ENCODE data around the gene FRYL.

The FRYL gene

DNA sequence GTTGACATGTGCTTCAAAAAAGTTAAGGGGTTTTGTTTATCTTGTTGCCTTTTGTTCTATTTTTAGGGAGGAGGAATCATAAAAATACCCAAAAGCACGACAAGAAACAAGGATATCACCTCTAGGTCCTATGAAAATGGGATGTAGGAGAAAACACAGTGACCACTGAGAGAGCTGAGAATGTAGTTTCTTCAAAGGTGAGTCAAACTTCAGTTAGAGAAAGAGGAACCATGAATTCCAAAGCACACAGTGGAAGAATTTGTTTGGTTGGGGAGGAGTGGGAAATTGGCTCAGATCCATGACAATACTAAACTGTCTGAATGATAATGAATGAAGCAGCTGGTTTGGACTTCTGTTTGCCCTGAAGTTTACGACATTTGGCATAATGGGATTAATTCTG lies 19.1 kb upstream of the FRYL start:
- H3K4me3 ChIP-seq (ENCODE audit: low read depth, low read length) = no peak overlapping the region

DNA sequence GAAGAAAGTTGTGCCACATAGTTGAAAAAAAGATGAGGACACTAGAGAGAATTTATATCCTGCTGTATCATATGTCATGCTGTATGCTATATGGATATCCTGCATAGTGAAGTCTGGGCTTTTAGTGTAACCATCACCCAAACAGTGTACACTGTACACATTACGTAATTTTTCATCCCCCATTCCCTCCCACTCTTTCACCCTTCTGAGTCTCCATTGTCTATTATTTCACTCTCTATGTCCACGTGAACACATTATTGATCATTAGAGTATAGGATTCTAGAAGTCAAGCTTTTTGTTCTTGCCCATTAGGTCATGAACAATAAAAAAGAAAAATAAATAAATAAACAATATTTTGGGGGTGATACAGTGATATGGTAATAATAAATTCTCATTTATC lies 18.0 kb upstream of the FRYL start:
- no peak overlapping the region for H3K4me3 ChIP-seq (ENCODE audit: low read depth, low read length)
- no peaks in the 10 kb centered on the region for H3K27me3 ChIP-seq (ENCODE audit: control insufficient read depth, insufficient read depth, low read length)
- no peak overlapping the region for H3K9ac ChIP-seq (ENCODE audit: low read depth, low read length)
- H3K36me3 ChIP-seq (ENCODE audit: control insufficient read depth, insufficient read depth, low read length) = no peaks in the 10 kb centered on the region
- H3K9me3 ChIP-seq (ENCODE audit: control insufficient read depth, insufficient read depth, low read length) = no peaks in the 10 kb centered on the region
- H3K4me1 ChIP-seq (ENCODE audit: control insufficient read depth, insufficient read depth, low read length) = peaks cover 4% of the 10 kb centered on the region

More for the DNA sequence above, 19.1 kb upstream of the FRYL start:
- Histone ChIP-seq H3K4me1 (ENCODE audit: control insufficient read depth, insufficient read depth, low read length) (peaks cover 4% of the 10 kb centered on the region), H3K36me3 (ENCODE audit: control insufficient read depth, insufficient read depth, low read length) (no peaks in the 10 kb centered on the region), H3K27me3 (ENCODE audit: control insufficient read depth, insufficient read depth, low read length) (no peaks in the 10 kb centered on the region), H3K9ac (ENCODE audit: low read depth, low read length) (no peak overlapping the region), H3K9me3 (ENCODE audit: control insufficient read depth, insufficient read depth, low read length) (no peaks in the 10 kb centered on the region)

DNA sequence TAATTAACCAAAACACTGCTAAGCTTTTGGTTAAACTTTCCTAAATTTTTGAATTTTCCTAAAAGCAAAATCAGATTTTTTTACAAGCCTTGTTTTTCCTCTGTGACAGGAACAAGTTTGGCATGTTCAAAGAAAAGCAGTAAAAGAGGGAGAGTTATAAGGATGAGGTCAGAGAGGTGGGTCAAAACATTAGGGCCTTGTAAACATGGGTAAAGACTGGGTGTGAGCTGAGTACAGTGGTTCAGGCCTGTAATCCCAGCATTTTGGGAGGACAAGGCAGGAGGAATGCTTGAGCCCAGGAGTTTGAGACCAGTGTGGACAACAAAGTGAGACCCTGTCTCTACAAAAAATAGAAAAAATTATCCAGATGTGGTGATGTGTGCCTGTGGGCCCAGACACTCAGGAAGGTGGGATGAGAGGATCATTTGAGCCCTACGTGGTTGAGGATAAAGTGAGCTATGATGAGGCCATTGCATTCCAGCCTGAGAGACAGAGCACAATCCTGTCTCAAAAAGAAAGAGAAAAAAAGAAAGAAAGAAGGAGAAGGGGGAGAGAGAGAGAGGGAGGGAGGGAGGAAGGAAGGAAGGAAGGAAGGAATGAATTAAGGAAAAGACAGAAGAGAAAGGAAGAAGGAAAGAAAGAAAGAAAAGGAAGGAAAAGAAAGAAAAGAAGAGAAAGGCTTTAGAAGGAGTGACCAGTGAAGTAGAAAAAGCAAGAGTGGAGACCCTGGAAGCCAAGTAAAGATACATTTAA lies 17.0 kb upstream of the FRYL start:
- H3K4me1 ChIP-seq (ENCODE audit: control insufficient read depth, insufficient read depth, low read length) = peaks cover 4% of the 10 kb centered on the region
- no peaks in the 10 kb centered on the region for H3K27me3 ChIP-seq (ENCODE audit: control insufficient read depth, insufficient read depth, low read length)
- H3K36me3 ChIP-seq (ENCODE audit: control insufficient read depth, insufficient read depth, low read length) = no peaks in the 10 kb centered on the region
- no peaks in the 10 kb centered on the region for H3K9me3 ChIP-seq (ENCODE audit: control insufficient read depth, insufficient read depth, low read length)
- no peak overlapping the region for H3K9ac ChIP-seq (ENCODE audit: low read depth, low read length)
- no peak overlapping the region for H3K4me3 ChIP-seq (ENCODE audit: low read depth, low read length)

DNA sequence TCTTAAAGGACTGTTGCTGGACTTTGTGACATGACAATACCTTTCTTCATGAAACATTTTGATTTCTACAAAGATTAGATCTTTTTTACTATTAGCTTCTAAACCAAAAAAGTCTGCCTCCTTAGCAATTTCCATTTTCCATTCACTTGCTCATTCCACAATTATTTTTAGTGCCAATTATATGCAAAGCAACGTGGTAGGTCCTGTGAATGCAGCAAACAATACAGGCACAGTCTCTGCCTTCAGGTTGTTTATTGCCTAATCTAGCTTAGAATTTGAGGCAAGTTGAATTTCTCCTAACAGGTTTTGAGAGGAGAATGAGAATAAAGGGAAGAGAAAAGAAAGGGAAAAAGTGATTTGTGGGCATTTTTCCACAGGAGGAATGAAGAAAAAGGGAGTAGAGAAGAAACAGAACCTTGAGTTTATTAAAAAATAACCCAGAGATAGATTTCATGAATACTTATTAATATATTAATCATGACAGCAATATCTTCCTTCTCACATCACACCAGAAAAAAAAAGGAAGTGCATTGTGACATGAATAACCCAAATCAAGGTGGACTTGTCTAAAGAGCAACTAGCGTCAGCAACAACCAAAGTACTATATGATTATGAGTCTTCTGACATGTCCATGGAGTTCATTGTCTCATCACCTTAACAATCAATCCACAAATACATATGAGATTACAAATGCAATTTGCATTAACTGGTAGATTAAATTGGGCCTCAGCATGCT lies 16.3 kb upstream of the FRYL start:
- Histone ChIP-seq H3K4me3 (ENCODE audit: low read depth, low read length) (no peak overlapping the region), H3K9ac (ENCODE audit: low read depth, low read length) (no peak overlapping the region), H3K27me3 (ENCODE audit: control insufficient read depth, insufficient read depth, low read length) (no peaks in the 10 kb centered on the region), H3K36me3 (ENCODE audit: control insufficient read depth, insufficient read depth, low read length) (no peaks in the 10 kb centered on the region), H3K4me1 (ENCODE audit: control insufficient read depth, insufficient read depth, low read length) (peaks cover 4% of the 10 kb centered on the region), H3K9me3 (ENCODE audit: control insufficient read depth, insufficient read depth, low read length) (no peaks in the 10 kb centered on the region)

DNA sequence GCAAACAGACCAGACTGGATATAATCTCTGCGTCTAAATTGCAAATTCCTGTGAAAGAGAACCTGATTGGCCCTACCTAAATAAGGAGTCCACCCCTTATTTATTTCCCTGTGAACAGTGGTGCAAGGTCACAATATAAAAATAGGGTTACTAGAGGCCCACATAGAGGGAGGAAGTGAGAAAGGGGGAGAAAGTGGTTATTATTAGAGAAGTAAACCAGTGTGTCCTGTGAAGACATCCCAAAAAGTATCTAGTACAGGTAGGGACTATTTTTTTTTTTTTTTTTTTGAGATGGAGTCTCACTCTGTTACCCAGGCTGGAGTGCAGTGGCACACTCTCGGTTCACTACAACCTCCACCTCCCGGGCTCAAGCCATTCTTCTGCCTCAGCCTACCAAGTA lies 15.0 kb upstream of the FRYL start:
- no peak overlapping the region for H3K4me3 ChIP-seq (ENCODE audit: low read depth, low read length)
- H3K9ac ChIP-seq (ENCODE audit: low read depth, low read length) = no peak overlapping the region
- no peaks in the 10 kb centered on the region for H3K36me3 ChIP-seq (ENCODE audit: control insufficient read depth, insufficient read depth, low read length)
- no peaks in the 10 kb centered on the region for H3K27me3 ChIP-seq (ENCODE audit: control insufficient read depth, insufficient read depth, low read length)
- H3K4me1 ChIP-seq (ENCODE audit: control insufficient read depth, insufficient read depth, low read length) = peaks cover 4% of the 10 kb centered on the region
- H3K9me3 ChIP-seq (ENCODE audit: control insufficient read depth, insufficient read depth, low read length) = no peaks in the 10 kb centered on the region

DNA sequence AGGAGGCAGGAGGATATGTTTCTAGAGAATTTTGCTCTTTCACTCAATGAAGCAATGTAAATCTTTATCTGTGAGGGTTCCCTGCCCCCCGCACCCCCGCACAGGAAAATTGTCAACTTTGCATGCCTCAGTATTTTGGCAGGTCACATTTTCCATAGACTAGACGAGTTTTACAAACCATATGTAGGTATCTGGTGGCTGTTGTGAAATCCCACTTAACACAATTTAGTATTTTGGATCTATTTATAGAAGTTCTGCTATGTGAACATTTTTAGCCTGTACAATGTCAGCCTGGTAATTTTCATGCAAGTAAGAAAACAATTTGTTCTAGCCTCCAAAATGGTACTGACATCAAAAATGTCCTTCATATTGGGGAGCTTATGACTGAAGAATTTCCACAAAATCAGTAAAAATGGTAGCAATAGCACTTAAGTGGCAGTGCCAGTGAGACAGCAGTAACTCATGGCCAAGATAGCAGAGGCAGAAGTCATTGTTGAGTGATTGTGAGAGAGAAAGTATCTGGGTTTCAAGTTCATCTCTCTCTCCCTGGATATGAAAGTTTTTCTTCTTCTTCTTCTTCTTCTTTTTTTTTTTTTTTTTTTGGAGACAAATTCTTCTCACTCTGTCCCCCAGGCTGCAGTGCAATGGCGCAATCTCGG lies 12.4 kb upstream of the FRYL start:
- Histone ChIP-seq H3K9ac (ENCODE audit: low read depth, low read length) (no peak overlapping the region), H3K4me3 (ENCODE audit: low read depth, low read length) (no peak overlapping the region), H3K4me1 (ENCODE audit: control insufficient read depth, insufficient read depth, low read length) (no peaks in the 10 kb centered on the region), H3K27me3 (ENCODE audit: control insufficient read depth, insufficient read depth, low read length) (no peaks in the 10 kb centered on the region), H3K36me3 (ENCODE audit: control insufficient read depth, insufficient read depth, low read length) (no peaks in the 10 kb centered on the region), H3K9me3 (ENCODE audit: control insufficient read depth, insufficient read depth, low read length) (no peaks in the 10 kb centered on the region)

DNA sequence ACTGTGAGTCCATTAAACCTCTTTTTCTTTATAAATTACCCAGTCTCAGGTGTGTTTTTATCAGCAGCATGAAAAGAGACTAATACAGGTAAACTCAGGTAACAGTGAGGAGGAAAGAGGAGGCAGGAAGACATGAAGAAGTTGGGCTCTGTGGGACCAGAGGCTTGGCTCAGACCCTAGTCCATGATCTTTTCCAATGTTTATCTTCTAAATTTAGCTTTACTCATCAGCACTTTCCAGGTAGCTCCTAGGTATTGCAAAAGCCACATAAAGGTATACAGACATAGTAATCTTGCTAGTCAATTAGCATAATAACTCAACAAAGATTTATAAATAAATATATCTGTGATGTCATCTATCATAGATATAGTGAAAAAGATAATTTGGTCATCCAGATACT lies 11.2 kb upstream of the FRYL start:
- no peaks in the 10 kb centered on the region for H3K4me1 ChIP-seq (ENCODE audit: control insufficient read depth, insufficient read depth, low read length)
- H3K9ac ChIP-seq (ENCODE audit: low read depth, low read length) = no peak overlapping the region
- H3K9me3 ChIP-seq (ENCODE audit: control insufficient read depth, insufficient read depth, low read length) = no peaks in the 10 kb centered on the region
- no peak overlapping the region for H3K4me3 ChIP-seq (ENCODE audit: low read depth, low read length)
- H3K36me3 ChIP-seq (ENCODE audit: control insufficient read depth, insufficient read depth, low read length) = no peaks in the 10 kb centered on the region
- H3K27me3 ChIP-seq (ENCODE audit: control insufficient read depth, insufficient read depth, low read length) = no peaks in the 10 kb centered on the region

DNA sequence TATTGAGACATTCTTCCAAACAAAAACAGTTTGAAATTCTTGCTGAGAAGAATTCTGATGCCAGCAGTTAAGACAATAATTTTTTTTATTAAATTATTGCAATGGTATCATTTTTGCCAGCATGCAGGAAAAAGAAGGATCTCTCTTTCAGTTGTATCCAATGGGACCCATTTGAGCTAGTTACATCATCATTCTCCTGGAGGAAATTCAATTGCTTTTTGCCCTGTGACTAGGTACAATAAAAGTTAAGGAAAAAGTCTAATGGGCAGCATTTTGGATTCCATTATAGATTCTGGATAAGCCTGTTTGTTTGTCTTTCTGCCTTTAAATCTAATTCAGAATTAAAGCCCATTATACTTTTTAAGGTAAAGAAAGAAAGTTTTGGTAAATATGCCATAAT lies 10.5 kb upstream of the FRYL start:
- H3K9me3 ChIP-seq (ENCODE audit: control insufficient read depth, insufficient read depth, low read length) = no peaks in the 10 kb centered on the region
- no peaks in the 10 kb centered on the region for H3K36me3 ChIP-seq (ENCODE audit: control insufficient read depth, insufficient read depth, low read length)
- no peak overlapping the region for H3K4me3 ChIP-seq (ENCODE audit: low read depth, low read length)
- H3K4me1 ChIP-seq (ENCODE audit: control insufficient read depth, insufficient read depth, low read length) = no peaks in the 10 kb centered on the region
- no peaks in the 10 kb centered on the region for H3K27me3 ChIP-seq (ENCODE audit: control insufficient read depth, insufficient read depth, low read length)
- H3K9ac ChIP-seq (ENCODE audit: low read depth, low read length) = no peak overlapping the region

DNA sequence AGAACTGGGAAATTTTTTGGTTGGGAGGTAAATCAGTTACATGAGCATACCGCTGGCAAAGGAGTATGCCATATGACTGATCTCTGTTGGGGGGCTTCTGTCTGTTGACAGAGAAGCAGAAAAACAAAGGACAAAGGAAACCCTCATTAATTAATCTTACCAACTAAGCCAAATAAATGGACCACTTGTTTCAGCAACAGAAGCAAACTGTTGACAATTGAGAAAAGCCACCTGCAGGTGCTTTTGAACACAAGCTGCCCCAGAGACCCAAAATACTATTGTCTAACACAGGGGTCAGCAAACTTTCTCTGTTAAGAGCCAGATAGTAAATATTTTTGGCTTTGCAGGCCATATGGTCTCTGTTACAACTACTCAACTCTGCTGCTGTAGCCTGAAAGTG lies 7.0 kb upstream of the FRYL start:
- H3K36me3 ChIP-seq (ENCODE audit: control insufficient read depth, insufficient read depth, low read length) = no peaks in the 10 kb centered on the region
- H3K9ac ChIP-seq (ENCODE audit: low read depth, low read length) = no peak overlapping the region
- no peak overlapping the region for H3K4me3 ChIP-seq (ENCODE audit: low read depth, low read length)
- H3K4me1 ChIP-seq (ENCODE audit: control insufficient read depth, insufficient read depth, low read length) = no peaks in the 10 kb centered on the region
- no peaks in the 10 kb centered on the region for H3K27me3 ChIP-seq (ENCODE audit: control insufficient read depth, insufficient read depth, low read length)
- no peaks in the 10 kb centered on the region for H3K9me3 ChIP-seq (ENCODE audit: control insufficient read depth, insufficient read depth, low read length)

DNA sequence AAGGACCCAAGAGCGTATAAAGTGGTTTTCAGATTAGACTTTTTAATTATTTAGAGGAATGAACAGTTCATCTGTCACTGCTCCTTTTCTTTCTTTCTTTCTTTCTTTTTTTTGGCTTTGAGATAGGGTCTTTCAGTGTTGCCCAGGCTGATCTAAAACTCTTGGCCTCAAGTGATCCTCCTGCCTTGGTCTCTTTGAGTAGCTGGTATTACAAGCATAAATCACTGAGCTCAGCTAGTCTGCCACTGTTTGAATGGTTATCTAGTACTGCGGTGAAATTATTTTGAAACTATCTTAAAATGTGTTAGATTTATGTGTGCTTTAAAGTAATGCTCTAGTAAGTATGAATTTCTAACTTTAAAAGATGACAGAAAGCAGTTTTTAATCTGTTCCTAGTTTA lies 6.5 kb upstream of the FRYL start:
- H3K9me3 ChIP-seq (ENCODE audit: control insufficient read depth, insufficient read depth, low read length) = no peaks in the 10 kb centered on the region
- H3K4me1 ChIP-seq (ENCODE audit: control insufficient read depth, insufficient read depth, low read length) = no peaks in the 10 kb centered on the region
- no peak overlapping the region for H3K4me3 ChIP-seq (ENCODE audit: low read depth, low read length)
- H3K9ac ChIP-seq (ENCODE audit: low read depth, low read length) = no peak overlapping the region
- no peaks in the 10 kb centered on the region for H3K27me3 ChIP-seq (ENCODE audit: control insufficient read depth, insufficient read depth, low read length)
- no peaks in the 10 kb centered on the region for H3K36me3 ChIP-seq (ENCODE audit: control insufficient read depth, insufficient read depth, low read length)

DNA sequence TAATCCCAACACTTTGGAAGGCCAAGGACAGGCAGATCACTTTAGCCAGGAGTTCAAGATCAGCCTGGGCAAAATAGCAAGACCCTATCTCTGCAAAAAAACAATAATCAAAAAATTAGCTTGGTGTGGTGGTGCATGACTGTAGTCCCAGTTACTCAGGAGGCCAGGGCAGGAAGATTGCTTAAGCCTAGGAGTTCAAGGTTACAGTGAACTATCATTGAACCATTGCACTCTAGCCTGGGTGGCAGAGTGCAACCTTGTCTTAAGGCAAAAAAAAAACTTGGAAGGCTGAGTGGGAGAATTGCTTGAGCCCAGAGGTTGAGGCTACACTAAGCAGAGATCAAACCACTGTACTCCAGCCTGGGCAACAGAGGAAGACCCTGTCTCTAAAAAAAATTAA lies 5.2 kb upstream of the FRYL start:
- Histone ChIP-seq H3K9me3 (ENCODE audit: control insufficient read depth, insufficient read depth, low read length) (no peaks in the 10 kb centered on the region), H3K4me3 (ENCODE audit: low read depth, low read length) (no peak overlapping the region), H3K4me1 (ENCODE audit: control insufficient read depth, insufficient read depth, low read length) (no peaks in the 10 kb centered on the region), H3K27me3 (ENCODE audit: control insufficient read depth, insufficient read depth, low read length) (no peaks in the 10 kb centered on the region), H3K36me3 (ENCODE audit: control insufficient read depth, insufficient read depth, low read length) (no peaks in the 10 kb centered on the region), H3K9ac (ENCODE audit: low read depth, low read length) (no peak overlapping the region)

DNA sequence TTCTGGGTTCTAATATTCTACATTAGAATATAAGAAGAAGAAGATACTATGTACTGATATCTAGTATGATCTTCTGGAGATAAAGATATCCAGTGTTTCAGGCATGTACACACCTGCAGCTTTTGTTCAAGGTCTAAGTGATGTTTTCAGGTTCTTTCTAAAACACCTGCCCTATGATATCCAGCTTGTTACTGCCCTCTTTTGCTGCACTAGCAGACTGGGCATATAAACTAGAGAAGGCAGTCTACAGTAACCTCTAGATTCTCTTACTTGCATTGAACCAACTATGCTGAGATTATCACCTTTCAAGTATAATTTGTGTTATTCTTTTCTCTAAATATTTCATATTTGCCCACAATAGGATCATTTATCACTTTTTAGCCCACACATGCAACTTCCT lies 1.9 kb upstream of the FRYL start:
- Histone ChIP-seq H3K36me3 (ENCODE audit: control insufficient read depth, insufficient read depth, low read length) (no peaks in the 10 kb centered on the region), H3K9me3 (ENCODE audit: control insufficient read depth, insufficient read depth, low read length) (no peaks in the 10 kb centered on the region), H3K4me3 (ENCODE audit: low read depth, low read length) (no peak overlapping the region), H3K4me1 (ENCODE audit: control insufficient read depth, insufficient read depth, low read length) (peaks cover 9% of the 10 kb centered on the region), H3K27me3 (ENCODE audit: control insufficient read depth, insufficient read depth, low read length) (no peaks in the 10 kb centered on the region), H3K9ac (ENCODE audit: low read depth, low read length) (no peak overlapping the region)

Measured in iPS-15b (cell line).